HCT116 (cell line): Measurements from ENCODE around the gene GPC5.

Experiments used
- CEBPB ChIP-seq: IDR thresholded peaks from 2 replicates; pipeline ENCODE4 v1.6.1; 2012; ENCODE audit warnings: low read depth
- EZH2 ChIP-seq: fragments of 200-600 bp; sonication (generic); IDR thresholded peaks from 2 replicates; pipeline ENCODE4 v1.6.1; 2017; ENCODE audit warnings: antibody characterized with exemption, mixed run types
- EZH2phosphoT487 ChIP-seq: fragments of 200-600 bp; IDR thresholded peaks from 2 replicates; pipeline ENCODE4 v1.6.1; 2018; ENCODE audit warnings: antibody characterized with exemption, borderline replicate concordance
- POLR2A ChIP-seq: IDR thresholded peaks from 2 replicates; pipeline ENCODE4 v1.7.0; 2011; ENCODE audit warnings: borderline replicate concordance; ENCODE audit not compliant: insufficient read depth, insufficient read length; ENCODE audit errors: extremely low read depth
- POLR2AphosphoS5 ChIP-seq: IDR thresholded peaks from 2 replicates; pipeline ENCODE4 v1.6.1; 2011; ENCODE audit warnings: mild to moderate bottlenecking, low read depth, low read length, moderate library complexity
- RAD21 ChIP-seq: IDR thresholded peaks from 2 replicates; pipeline ENCODE4 v1.6.1; 2012; ENCODE audit warnings: low read depth, mild to moderate bottlenecking
- SIN3A ChIP-seq: IDR thresholded peaks from 2 replicates; pipeline ENCODE4 v1.6.1; 2012; ENCODE audit warnings: low read depth
- YY1 ChIP-seq: IDR thresholded peaks from 2 replicates; pipeline ENCODE4 v1.6.1; 2011; ENCODE audit warnings: low read length, low read depth, moderate library complexity, mild to moderate bottlenecking; ENCODE audit not compliant: insufficient replicate concordance; ENCODE audit errors: extremely low read depth
- ZFX ChIP-seq: fragments of 450-650 bp; IDR thresholded peaks from 2 replicates; pipeline ENCODE4 v1.6.1; 2017
- TF ChIP-seq, protein P1 (sequence below), 3 experiments: fragments of 200-600 bp in 1 of 3; sonication (generic) in 1 of 3; IDR thresholded peaks in 2 of 3; conservative IDR thresholded peaks in 1 of 3; 2 replicates each; pipeline ENCODE4 v1.5.1; 2012 to 2017; ENCODE audit warnings: low read depth in 2 of 3, low read length in 2 of 3, antibody characterized with exemption in 1 of 3, borderline replicate concordance in 1 of 3, control low read depth in 1 of 3, mild to moderate bottlenecking in 1 of 3, mixed read lengths in 1 of 3, mixed run types in 1 of 3, moderate library complexity in 1 of 3; ENCODE audit not compliant: insufficient read depth in 1 of 3
- TF ChIP-seq, protein P2 (sequence below): IDR thresholded peaks from 2 replicates; pipeline ENCODE4 v1.6.1; 2011; ENCODE audit warnings: mild to moderate bottlenecking, low read length, moderate library complexity; ENCODE audit not compliant: insufficient replicate concordance; ENCODE audit errors: extremely low read depth
- TF ChIP-seq, protein P3 (sequence below): IDR thresholded peaks from 2 replicates; pipeline ENCODE4 v1.6.1; 2012
- TF ChIP-seq, protein P4 (sequence below): IDR thresholded peaks from 2 replicates; pipeline ENCODE4 v1.6.1; 2012; ENCODE audit warnings: low read depth

DNA sequence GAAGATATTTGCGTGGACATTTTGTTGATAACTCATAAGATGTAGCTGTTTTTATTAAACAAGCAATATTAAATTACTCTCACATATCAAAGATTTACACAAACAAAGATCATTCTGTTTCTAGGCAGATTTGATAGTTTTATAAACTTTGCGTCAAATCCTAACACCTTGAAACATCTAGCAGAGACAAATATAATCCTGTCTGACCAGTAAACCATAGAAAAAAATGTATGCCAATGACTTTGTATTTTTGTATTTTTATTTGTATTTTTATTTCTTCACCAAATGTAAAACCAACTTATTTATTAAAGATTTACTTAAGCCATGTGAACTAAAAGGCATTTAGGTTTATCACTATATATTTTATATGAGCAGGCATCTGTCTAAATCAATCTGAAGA, 494.6 kb downstream of the GPC5 start:
- TF ChIP-seq YY1 (no peak), POLR2AphosphoS5 (no peak), CEBPB (no peak), EZH2 (no peak), RAD21 (no peak), POLR2A (no peak), SIN3A (no peak), ZFX (no peak), EZH2phosphoT487 (no peak)
- TF ChIP-seq, protein P1, sequence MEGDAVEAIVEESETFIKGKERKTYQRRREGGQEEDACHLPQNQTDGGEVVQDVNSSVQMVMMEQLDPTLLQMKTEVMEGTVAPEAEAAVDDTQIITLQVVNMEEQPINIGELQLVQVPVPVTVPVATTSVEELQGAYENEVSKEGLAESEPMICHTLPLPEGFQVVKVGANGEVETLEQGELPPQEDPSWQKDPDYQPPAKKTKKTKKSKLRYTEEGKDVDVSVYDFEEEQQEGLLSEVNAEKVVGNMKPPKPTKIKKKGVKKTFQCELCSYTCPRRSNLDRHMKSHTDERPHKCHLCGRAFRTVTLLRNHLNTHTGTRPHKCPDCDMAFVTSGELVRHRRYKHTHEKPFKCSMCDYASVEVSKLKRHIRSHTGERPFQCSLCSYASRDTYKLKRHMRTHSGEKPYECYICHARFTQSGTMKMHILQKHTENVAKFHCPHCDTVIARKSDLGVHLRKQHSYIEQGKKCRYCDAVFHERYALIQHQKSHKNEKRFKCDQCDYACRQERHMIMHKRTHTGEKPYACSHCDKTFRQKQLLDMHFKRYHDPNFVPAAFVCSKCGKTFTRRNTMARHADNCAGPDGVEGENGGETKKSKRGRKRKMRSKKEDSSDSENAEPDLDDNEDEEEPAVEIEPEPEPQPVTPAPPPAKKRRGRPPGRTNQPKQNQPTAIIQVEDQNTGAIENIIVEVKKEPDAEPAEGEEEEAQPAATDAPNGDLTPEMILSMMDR (IDR thresholded peaks at IDR 0.05 in 2 of 3, conservative IDR thresholded peaks at IDR 0.05 in 1 of 3; ENCODE audit: borderline replicate concordance in 1 of 3, insufficient read depth in 1 of 3, low read depth in 2 of 3, low read length in 2 of 3): no peak
- TF ChIP-seq, protein P2, sequence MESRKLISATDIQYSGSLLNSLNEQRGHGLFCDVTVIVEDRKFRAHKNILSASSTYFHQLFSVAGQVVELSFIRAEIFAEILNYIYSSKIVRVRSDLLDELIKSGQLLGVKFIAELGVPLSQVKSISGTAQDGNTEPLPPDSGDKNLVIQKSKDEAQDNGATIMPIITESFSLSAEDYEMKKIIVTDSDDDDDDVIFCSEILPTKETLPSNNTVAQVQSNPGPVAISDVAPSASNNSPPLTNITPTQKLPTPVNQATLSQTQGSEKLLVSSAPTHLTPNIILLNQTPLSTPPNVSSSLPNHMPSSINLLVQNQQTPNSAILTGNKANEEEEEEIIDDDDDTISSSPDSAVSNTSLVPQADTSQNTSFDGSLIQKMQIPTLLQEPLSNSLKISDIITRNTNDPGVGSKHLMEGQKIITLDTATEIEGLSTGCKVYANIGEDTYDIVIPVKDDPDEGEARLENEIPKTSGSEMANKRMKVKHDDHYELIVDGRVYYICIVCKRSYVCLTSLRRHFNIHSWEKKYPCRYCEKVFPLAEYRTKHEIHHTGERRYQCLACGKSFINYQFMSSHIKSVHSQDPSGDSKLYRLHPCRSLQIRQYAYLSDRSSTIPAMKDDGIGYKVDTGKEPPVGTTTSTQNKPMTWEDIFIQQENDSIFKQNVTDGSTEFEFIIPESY: no peak
- TF ChIP-seq, protein P3, sequence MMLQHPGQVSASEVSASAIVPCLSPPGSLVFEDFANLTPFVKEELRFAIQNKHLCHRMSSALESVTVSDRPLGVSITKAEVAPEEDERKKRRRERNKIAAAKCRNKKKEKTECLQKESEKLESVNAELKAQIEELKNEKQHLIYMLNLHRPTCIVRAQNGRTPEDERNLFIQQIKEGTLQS: no peak
- TF ChIP-seq, protein P4, sequence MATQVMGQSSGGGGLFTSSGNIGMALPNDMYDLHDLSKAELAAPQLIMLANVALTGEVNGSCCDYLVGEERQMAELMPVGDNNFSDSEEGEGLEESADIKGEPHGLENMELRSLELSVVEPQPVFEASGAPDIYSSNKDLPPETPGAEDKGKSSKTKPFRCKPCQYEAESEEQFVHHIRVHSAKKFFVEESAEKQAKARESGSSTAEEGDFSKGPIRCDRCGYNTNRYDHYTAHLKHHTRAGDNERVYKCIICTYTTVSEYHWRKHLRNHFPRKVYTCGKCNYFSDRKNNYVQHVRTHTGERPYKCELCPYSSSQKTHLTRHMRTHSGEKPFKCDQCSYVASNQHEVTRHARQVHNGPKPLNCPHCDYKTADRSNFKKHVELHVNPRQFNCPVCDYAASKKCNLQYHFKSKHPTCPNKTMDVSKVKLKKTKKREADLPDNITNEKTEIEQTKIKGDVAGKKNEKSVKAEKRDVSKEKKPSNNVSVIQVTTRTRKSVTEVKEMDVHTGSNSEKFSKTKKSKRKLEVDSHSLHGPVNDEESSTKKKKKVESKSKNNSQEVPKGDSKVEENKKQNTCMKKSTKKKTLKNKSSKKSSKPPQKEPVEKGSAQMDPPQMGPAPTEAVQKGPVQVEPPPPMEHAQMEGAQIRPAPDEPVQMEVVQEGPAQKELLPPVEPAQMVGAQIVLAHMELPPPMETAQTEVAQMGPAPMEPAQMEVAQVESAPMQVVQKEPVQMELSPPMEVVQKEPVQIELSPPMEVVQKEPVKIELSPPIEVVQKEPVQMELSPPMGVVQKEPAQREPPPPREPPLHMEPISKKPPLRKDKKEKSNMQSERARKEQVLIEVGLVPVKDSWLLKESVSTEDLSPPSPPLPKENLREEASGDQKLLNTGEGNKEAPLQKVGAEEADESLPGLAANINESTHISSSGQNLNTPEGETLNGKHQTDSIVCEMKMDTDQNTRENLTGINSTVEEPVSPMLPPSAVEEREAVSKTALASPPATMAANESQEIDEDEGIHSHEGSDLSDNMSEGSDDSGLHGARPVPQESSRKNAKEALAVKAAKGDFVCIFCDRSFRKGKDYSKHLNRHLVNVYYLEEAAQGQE: no peak
